Parathyroid adenoma (tissue), 2 donors: ENCODE results near the gene CYTH2.

Experiments used
- H2AFZ ChIP-seq: fragments of 300-600 bp; sonication (generic); one replicate; pipeline ENCODE4 v1.7.0; 2017; ENCODE audit warnings: antibody characterized with exemption, mild to moderate bottlenecking
- H3K27ac ChIP-seq: fragments of 300-600 bp; sonication (generic); one replicate; pipeline ENCODE4 v1.7.0; 2017
- H3K27me3 ChIP-seq: fragments of 300-600 bp; sonication (generic); one replicate; pipeline ENCODE4 v1.7.0; 2017; ENCODE audit warnings: low read length; ENCODE audit not compliant: control insufficient read depth, insufficient read depth
- H3K36me3 ChIP-seq: fragments of 300-600 bp; sonication (generic); one replicate; pipeline ENCODE4 v1.7.0; 2017; ENCODE audit warnings: low read length; ENCODE audit not compliant: control insufficient read depth, insufficient read depth
- H3K4me1 ChIP-seq: fragments of 300-600 bp; sonication (generic); one replicate; pipeline ENCODE4 v1.7.0; 2017; ENCODE audit warnings: control low read depth
- H3K4me2 ChIP-seq: fragments of 300-600 bp; sonication (generic); one replicate; pipeline ENCODE4 v1.7.0; 2017; ENCODE audit warnings: low read length
- H3K4me3 ChIP-seq: fragments of 300-600 bp; sonication (generic); one replicate; pipeline ENCODE4 v1.7.0; 2017; ENCODE audit warnings: low read depth, low read length
- H3K79me2 ChIP-seq: fragments of 300-600 bp; sonication (generic); one replicate; pipeline ENCODE4 v1.7.0; 2017; ENCODE audit warnings: control low read depth
- H3K9ac ChIP-seq: fragments of 300-600 bp; sonication (generic); one replicate; pipeline ENCODE4 v1.7.0; 2017; ENCODE audit warnings: mild to moderate bottlenecking
- H3K9me3 ChIP-seq: fragments of 300-600 bp; sonication (generic); one replicate; pipeline ENCODE4 v1.7.0; 2017; ENCODE audit warnings: low read length; ENCODE audit not compliant: control insufficient read depth
- CTCF ChIP-seq: fragments of 300-600 bp; sonication (generic); IDR thresholded peaks from one replicate; pipeline ENCODE4 v1.7.0; 2017; ENCODE audit warnings: antibody characterized with exemption, mild to moderate bottlenecking
- donor health status: primary hyperparathyroidism.

Gene CYTH2

DNA sequence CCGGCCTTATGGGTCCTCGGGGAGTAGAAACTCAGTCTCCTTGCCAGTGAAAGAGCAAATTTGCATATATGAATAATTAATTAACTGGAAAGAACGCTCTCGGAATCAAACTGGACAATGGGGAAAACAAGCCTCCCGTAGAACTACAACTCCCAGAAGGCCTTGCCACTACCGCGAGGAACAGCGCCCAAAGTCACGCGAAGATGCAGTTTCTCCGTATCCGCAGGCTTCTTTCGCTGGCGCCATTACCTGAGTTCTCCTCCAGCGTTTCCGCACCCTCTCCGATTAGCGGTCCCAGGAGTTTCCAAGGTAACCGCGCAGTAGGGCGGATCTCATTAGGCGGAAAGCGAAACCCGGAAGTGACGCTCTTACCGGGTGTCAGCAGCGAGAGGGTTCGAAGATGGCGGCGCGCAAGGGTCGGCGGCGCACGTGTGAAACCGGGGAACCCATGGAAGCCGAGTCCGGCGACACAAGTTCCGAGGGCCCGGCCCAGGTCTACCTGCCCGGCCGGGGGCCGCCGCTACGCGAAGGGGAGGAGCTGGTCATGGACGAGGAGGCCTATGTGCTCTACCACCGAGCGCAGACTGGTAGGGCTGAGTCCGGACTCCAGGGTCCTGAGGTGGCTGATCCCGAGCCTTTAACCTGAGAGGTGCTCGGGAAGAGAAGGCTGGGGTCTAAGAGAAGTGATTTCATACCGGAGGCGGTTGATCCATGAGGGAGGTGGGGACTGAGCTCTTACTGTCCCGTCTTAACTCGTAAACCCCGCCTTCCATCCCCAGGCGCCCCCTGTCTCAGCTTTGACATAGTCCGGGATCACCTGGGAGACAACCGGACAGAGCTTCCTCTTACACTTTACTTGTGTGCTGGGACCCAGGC, 23.3 kb upstream of the CYTH2 start, which contains the start of gene GRWD1:
GRWD1 (plus strand) TSS at position 378 of the 876 bp plus-strand sequence; CDS start at position 401, 23 bp downstream.
- Histone ChIP-seq H3K9me3 (no peaks in the 10 kb centered on the region), H2AFZ (peak within 1 kb of the TSS; percentile 97), H3K79me2 (peaks cover 4% of the 10 kb centered on the region), H3K4me1 (peaks cover 13% of the 10 kb centered on the region), H3K4me2 (peak within 1 kb of the TSS; percentile 92), H3K4me3 (peak within 1 kb of the TSS; percentile 70), H3K27me3 (no peaks in the 10 kb centered on the region), H3K36me3 (no peaks in the 10 kb centered on the region), H3K9ac (peak within 1 kb of the TSS; percentile 30), H3K27ac (peak within 1 kb of the TSS; percentile 83)
- no peak for TF ChIP-seq CTCF

DNA sequence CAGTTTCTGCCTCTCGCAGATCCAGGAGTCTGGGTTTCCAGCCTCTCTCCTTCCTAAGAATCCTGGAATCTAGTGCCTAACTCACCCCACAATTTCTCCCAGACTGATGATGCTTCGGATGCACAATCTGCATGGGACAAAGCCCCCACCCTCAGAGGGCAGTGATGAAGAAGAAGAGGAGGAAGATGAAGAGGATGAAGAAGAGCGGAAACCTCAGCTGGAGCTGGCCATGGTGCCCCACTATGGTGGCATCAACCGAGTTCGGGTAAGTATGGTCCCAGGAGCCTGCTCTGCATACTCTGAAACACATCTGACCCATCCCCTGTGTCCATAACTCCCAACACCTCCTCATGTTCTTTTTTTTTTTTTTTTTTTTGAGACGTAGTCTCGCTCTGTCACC, 22.6 kb upstream of the CYTH2 start:
- Histone ChIP-seq H3K36me3 (no peaks in the 10 kb centered on the region), H3K4me1 (peaks cover 13% of the 10 kb centered on the region), H3K9ac (peak overlapping the region; percentile 28), H3K79me2 (peaks cover 4% of the 10 kb centered on the region), H3K27me3 (no peaks in the 10 kb centered on the region), H3K4me3 (peak overlapping the region; percentile 70), H2AFZ (peak overlapping the region; percentile 97), H3K27ac (peak overlapping the region; percentile 83), H3K4me2 (peak overlapping the region; percentile 92), H3K9me3 (no peaks in the 10 kb centered on the region)
- no peak for TF ChIP-seq CTCF

GRCh38 chr19:48448563-48448962, 20.6 kb upstream of the CYTH2 start:
- Histone ChIP-seq H3K27me3 (no peaks in the 10 kb centered on the region), H3K4me1 (peaks cover 13% of the 10 kb centered on the region), H2AFZ (no peak overlapping the region), H3K27ac (no peak overlapping the region), H3K36me3 (no peaks in the 10 kb centered on the region), H3K4me3 (no peak overlapping the region), H3K9me3 (no peaks in the 10 kb centered on the region), H3K79me2 (peaks cover 4% of the 10 kb centered on the region), H3K4me2 (no peak overlapping the region), H3K9ac (no peak overlapping the region)
- TF ChIP-seq CTCF: no peak

- H3K27ac ChIP-seq: no peak overlapping the region
- no peaks in the 10 kb centered on the region for H3K36me3 ChIP-seq
- H3K27me3 ChIP-seq: no peaks in the 10 kb centered on the region
- H3K9ac ChIP-seq: no peak overlapping the region
- no peak overlapping the region for H2AFZ ChIP-seq
- no peaks in the 10 kb centered on the region for H3K9me3 ChIP-seq
- H3K79me2 ChIP-seq: peaks cover 4% of the 10 kb centered on the region
- no peaks in the 10 kb centered on the region for H3K4me1 ChIP-seq
- no peak for TF ChIP-seq CTCF
- H3K4me2 ChIP-seq: no peak overlapping the region
- no peak overlapping the region for H3K4me3 ChIP-seq
These were observed 18.7 kb upstream of the CYTH2 start for GRCh38 chr19:48450441-48450840.

GRCh38 chr19:48450863-48451262, 18.3 kb upstream of the CYTH2 start:
- no peaks in the 10 kb centered on the region for H3K36me3 ChIP-seq
- TF ChIP-seq CTCF: no peak

More at GRCh38 chr19:48450863-48451262, 18.3 kb upstream of the CYTH2 start:
- Histone ChIP-seq H3K4me2 (no peak overlapping the region), H3K9ac (no peak overlapping the region), H3K4me3 (no peak overlapping the region), H3K27me3 (no peaks in the 10 kb centered on the region), H3K79me2 (peaks cover 4% of the 10 kb centered on the region), H2AFZ (no peak overlapping the region), H3K27ac (no peak overlapping the region), H3K9me3 (no peaks in the 10 kb centered on the region), H3K4me1 (no peaks in the 10 kb centered on the region)
